ENCODE measurements around the gene SF3B3.

- TF ChIP-seq GATA3 (IDR thresholded peaks at IDR 0.05; ENCODE audit: low read depth, low read length): no peak
- peak; percentile 58 for TF ChIP-seq GATA2 (IDR thresholded peaks at IDR 0.05; ENCODE audit: low read depth, low read length)
These were observed 49.1 kb upstream of the SF3B3 start for GRCh38 chr16:70474320-70475053.

Measured in SH-SY5Y (cell line).